Thoracic aorta (tissue), 2 donors: ENCODE measurements around the gene SF3B4. TPM values are rescaled to one million over a fixed set of nuclear protein-coding genes. Genes with fewer than 3 reads are reported as not detected.

Source experiments
- ATAC-seq: fragments of 150-250 bp; one replicate; pipeline ENCODE4 v1.8.0; 2017; ENCODE audit warnings: low read depth; ENCODE audit not compliant: insufficient number of reproducible peaks, low FRiP score
- DNase-seq: peaks from one replicate; pipeline ENCODE4 v3.0.0-alpha.2; 2020; ENCODE audit warnings: low spot score
- H3K27ac ChIP-seq, 2 donors: fragments of 200-600 bp; sonication (generic); 1 replicate in 1 of 2; 2 replicates in 1 of 2; pipeline ENCODE4 v1.5.1; 2016; ENCODE audit warnings: mild to moderate bottlenecking in 2 of 2, moderate library complexity in 2 of 2
- H3K27me3 ChIP-seq: fragments of 200-600 bp; sonication (generic); replicated peaks from 2 replicates; pipeline ENCODE4 v1.6.0; 2016; ENCODE audit warnings: mild to moderate bottlenecking; ENCODE audit not compliant: insufficient read depth
- H3K36me3 ChIP-seq: fragments of 200-600 bp; sonication (generic); one replicate; pipeline ENCODE4 v1.5.1; 2016
- H3K4me1 ChIP-seq, 2 donors: fragments of 200-600 bp; sonication (generic); 1 replicate in 1 of 2; 2 replicates in 1 of 2; pipeline versions ENCODE4 v1.5.1 to v1.6.0; 2016; ENCODE audit warnings: low read depth in 2 of 2, mild to moderate bottlenecking in 1 of 2; ENCODE audit not compliant: control insufficient read depth in 1 of 2
- H3K4me3 ChIP-seq: fragments of 200-600 bp; sonication (generic); 2 replicates; pipeline ENCODE4 v1.5.1; 2016; ENCODE audit warnings: mild to moderate bottlenecking
- H3K9me3 ChIP-seq: fragments of 200-600 bp; sonication (generic); 2 replicates; pipeline ENCODE4 v1.5.1; 2016
- CTCF ChIP-seq: fragments of 200-600 bp; sonication (generic); IDR thresholded peaks from one replicate; pipeline ENCODE4 v1.5.1; 2019; ENCODE audit warnings: antibody characterized with exemption
- total RNA-seq, 2 donors: library from RNA; depleted of rRNA; stranded (reverse); fragments of >200 nt; gene quantifications; one replicate each; pipeline versions ENCODE4 v1.1.0 to v1.2.3, GENCODE V29; 2016

The SF3B4 gene
- total RNA-seq: 10 to 100 TPM; 14.5 to 15.4 TPM

GRCh38 chr1:149927563-149928400, at the start of gene SF3B4:
Gene SF3B4, minus strand, starts transcription at chr1:149927803. Its CDS starts 44 bp downstream, at chr1:149927759.
- ATAC-seq (peak; percentile 86), DNase-seq (peak; percentile 82)
- Histone ChIP-seq H3K27me3 (no peaks in the 10 kb centered on the region), H3K36me3 (peaks cover 63% of the 10 kb centered on the region), H3K4me1 (peaks cover 17 to 39% of the 10 kb centered on the region in 2 donors), H3K9me3 (no peaks in the 10 kb centered on the region), H3K4me3 (peak within 1 kb of the TSS; percentile 92), H3K27ac (peak within 1 kb of the TSS; percentile 82 to 86)
- peak; percentile 13 for TF ChIP-seq CTCF

- H3K36me3 ChIP-seq: peaks cover 14% of the 10 kb centered on the region
- no peak overlapping the region for H3K27ac ChIP-seq
- no peak overlapping the region for H3K4me3 ChIP-seq
- peaks cover 0 to 21% of the 10 kb centered on the region in 2 donors for H3K4me1 ChIP-seq
- no peak for DNase-seq
- ATAC-seq: no peak
- H3K27me3 ChIP-seq: no peaks in the 10 kb centered on the region
- no peaks in the 10 kb centered on the region for H3K9me3 ChIP-seq
- no peak for TF ChIP-seq CTCF
Measured at GRCh38 chr1:149977345-149977744, 49.7 kb upstream of the SF3B4 start.

- no peak for ATAC-seq
- Histone ChIP-seq H3K9me3 (no peaks in the 10 kb centered on the region), H3K36me3 (peaks cover 29% of the 10 kb centered on the region), H3K4me1 (no peaks in the 10 kb centered on the region), H3K27me3 (no peaks in the 10 kb centered on the region), H3K27ac (no peak overlapping the region), H3K4me3 (no peak overlapping the region)
- no peak for TF ChIP-seq CTCF
- DNase-seq: no peak
Measured at GRCh38 chr1:149972547-149972946, 44.9 kb upstream of the SF3B4 start.

- H3K9me3 ChIP-seq: no peaks in the 10 kb centered on the region
- no peak for TF ChIP-seq CTCF
- DNase-seq (no peak), ATAC-seq (no peak)
- H3K4me1 ChIP-seq: peaks cover 0 to 21% of the 10 kb centered on the region in 2 donors
- H3K36me3 ChIP-seq: peaks cover 26% of the 10 kb centered on the region
- H3K4me3 ChIP-seq: no peak overlapping the region
- no peaks in the 10 kb centered on the region for H3K27me3 ChIP-seq
- no peak overlapping the region for H3K27ac ChIP-seq
Measured at GRCh38 chr1:149967646-149968045, 40.0 kb upstream of the SF3B4 start.

- Histone ChIP-seq H3K4me1 (peaks cover 3 to 26% of the 10 kb centered on the region in 2 donors), H3K36me3 (peaks cover 23% of the 10 kb centered on the region), H3K9me3 (no peaks in the 10 kb centered on the region), H3K27me3 (no peaks in the 10 kb centered on the region), H3K27ac (no peak overlapping the region), H3K4me3 (no peak overlapping the region)
- no peak for TF ChIP-seq CTCF
- no peak for DNase-seq
- ATAC-seq: no peak
Measured at GRCh38 chr1:149967041-149967440, 39.4 kb upstream of the SF3B4 start.
